ENCODE data around the gene MSTO1.
A peak's percentile ranks its signal among the peaks of the same experiment; 100 is the strongest.
"Not testable (repeated sequence)": the region's sequence is repeated elsewhere in the genome, so short reads cannot be mapped to it uniquely, and the experiment has no call there.

The MSTO1 gene

GRCh38 chr1:155609515-155610256 lies at the start of gene MSTO1:
TSS of gene MSTO1 (plus strand) at chr1:155610218. CDS start at chr1:155610249, 31 bp downstream.
- peak; percentile 17 for DNase-seq

GRCh38 chr1:155561779-155562580 lies 48.0 kb upstream of the MSTO1 start:
- DNase-seq = not testable (repeated sequence)

DNA sequence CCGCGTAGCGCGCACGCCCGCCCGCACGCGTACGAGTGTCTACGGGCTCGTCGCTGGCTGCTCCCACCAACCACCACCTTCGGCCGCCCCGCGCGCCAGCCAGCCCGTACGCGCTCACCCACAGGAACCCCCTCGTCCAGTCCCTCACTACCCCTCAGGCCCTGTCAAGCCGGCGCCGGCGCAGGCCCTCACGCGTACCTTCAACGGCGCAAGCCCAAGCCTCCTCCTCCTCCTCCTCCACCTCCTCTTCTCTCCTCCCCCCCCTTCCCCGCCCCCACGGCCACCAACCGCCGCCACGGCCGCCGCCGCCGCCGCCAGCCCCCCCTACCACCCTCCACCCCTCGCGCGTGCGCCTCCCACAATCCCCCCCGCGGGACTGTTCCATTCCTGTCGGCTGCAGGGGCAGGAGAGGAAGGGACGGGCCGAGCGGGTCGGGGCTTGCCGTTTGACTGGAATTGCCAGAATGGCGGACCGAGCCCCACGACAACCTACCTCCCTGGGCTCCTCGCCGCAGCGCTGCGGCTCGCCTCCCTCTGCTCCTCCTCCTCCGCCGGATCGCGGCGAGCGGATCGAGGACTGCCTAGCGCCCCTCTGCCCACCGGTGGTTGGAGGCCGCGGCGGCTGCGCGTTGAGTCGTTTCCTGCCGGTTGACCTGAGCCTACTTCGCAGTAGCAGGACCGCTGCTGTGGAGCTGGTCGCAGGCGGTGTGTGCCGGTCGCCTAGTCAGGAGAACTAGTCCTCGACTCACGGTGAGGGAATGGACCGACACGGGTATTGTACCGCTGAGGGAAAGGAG lies 47.2 kb upstream of the MSTO1 start, which contains the start of gene ASH1L:
ASH1L (minus strand) TSS at position 223 of the 796 bp plus-strand sequence. CDS start 41,284 bp downstream, outside the sequence.
- peak; percentile 77 for DNase-seq

- DNase-seq = not testable (repeated sequence)
These were observed 46.5 kb upstream of the MSTO1 start for GRCh38 chr1:155563377-155564022.

- DNase-seq = no peak
These were observed 39.9 kb upstream of the MSTO1 start for GRCh38 chr1:155569988-155570592.

DNA sequence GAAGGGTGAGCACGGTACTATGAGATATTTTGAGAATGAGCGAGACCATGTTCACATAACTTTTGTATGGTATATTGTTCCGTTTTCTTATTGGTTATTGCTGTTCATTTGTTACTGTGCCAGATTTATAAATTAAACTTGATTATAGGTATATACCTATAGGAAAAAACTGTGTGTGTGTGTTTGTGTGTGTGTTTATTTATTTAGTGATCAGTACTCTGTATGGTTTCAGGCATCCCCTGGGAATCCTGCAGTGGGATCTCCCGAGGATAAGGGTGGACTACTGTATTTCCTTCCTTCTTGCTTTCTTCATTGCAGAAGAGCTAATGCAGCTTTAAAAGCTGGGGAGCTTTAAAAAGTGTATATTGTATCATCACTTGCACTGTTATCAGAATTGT lies 39.4 kb upstream of the MSTO1 start:
- DNase-seq = no peak

DNA sequence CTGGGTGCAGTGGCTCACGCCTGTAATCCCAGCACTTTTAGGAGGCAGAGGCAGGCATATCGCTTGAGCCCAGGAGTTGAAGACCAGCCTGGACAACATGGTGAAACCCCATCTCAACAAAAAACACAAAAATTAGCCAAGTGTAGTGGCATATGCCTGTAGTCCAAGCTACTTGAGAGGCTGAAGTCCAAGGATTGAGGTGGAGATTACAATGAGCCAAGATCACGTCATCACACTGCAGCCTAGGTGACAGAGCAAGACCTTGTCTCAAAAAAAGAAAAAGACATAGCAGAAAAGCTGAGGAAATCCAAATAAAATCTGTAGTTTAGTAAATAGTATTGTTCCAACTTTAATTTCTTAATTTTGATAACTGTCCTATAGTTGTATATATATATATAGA lies 35.9 kb upstream of the MSTO1 start:
- no peak for DNase-seq

- DNase-seq = not testable (repeated sequence)
These were observed 34.4 kb upstream of the MSTO1 start for GRCh38 chr1:155575608-155576007.

DNA sequence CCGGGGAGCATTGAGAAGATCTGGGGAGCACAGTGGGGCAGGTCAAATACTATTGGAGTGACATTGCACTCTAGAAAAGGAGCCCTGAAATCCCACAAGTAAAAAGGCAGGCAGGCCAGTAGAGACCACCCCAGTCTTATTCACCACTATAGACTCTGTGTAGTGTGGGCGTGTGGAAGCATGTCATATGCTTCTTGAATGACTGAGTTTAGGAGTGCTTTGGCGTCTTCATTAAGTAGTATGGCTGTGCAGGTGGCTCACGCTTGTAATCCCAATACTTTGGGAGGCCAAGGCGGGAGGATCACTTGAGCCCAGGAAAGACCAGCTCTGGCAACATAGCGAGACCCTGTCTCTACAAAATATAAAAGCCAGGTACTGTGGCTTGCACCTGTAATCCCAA lies 26.2 kb upstream of the MSTO1 start:
- not testable (repeated sequence) for DNase-seq

GRCh38 chr1:155589282-155589681 lies 20.7 kb upstream of the MSTO1 start:
- DNase-seq = not testable (repeated sequence)

DNA sequence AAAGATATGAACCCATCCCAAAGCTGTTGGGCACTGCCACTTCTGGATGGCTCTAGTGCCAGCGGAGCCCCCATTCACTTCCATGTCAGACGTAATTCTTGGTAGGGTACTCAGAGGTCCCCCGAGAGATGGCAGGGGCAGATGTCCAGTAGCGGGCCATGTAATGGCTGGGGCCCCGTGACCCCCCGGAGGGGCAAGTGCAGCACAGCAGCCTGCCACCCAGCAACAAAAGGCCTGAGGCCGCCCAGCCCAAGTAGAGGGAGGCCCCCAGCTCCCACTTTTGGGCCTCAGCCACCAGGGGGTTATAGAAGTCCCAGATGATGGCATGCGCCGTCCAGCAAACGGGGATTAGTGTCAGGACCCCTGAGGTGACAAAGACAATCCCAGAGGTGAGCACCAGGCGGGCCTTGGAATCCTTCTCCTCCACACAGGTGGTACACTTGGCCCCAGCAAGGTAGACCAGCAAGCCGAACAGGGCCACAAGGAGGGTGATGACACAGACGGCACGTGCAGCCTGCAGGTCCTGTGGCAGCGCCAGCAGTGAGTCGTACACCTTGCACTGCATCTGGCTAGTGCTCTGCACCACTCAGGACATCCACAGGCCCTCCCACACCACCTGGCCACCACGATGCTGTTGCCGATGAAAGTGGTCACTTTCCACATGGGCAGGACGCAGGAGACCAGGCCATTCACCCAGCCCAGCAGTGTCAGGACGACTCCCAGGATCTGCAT lies 19.3 kb upstream of the MSTO1 start:
- not testable (repeated sequence) for DNase-seq

GRCh38 chr1:155591770-155592169 lies 18.2 kb upstream of the MSTO1 start:
- DNase-seq = no peak

DNA sequence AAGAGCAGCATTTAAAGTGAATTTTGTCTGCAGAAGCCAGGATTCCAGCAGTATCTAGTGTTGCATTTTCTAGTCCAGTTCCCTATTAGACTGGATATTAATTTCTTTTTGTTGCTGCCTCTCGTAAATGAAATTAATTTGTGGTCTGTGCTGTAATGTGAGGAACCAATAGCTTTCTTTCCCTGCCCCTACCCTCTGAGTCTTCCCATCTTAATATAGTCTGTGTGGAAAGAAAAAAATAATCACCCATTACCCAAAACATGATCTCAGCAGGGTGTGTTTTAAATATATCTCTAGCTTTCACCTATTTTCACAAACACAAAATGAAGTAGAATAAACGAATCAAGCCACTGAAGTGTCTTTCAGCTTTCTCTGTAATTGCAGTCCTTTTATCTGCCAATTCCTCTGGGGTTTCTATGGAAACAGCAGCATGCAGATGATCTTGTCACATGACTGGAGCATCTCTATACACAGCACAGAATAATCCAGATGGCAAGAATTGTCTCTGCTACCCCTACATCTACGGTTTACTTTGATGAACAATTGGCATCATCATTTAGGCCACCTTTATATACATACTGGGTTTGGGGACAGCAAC lies 14.0 kb upstream of the MSTO1 start:
- DNase-seq = not testable (repeated sequence)

- DNase-seq = no peak
These were observed 13.2 kb upstream of the MSTO1 start for GRCh38 chr1:155596864-155597263.

GRCh38 chr1:155598842-155599331 lies 11.1 kb upstream of the MSTO1 start:
- no peak for DNase-seq

- DNase-seq = not testable (repeated sequence)
These were observed 10.0 kb upstream of the MSTO1 start for GRCh38 chr1:155599828-155600572.

DNA sequence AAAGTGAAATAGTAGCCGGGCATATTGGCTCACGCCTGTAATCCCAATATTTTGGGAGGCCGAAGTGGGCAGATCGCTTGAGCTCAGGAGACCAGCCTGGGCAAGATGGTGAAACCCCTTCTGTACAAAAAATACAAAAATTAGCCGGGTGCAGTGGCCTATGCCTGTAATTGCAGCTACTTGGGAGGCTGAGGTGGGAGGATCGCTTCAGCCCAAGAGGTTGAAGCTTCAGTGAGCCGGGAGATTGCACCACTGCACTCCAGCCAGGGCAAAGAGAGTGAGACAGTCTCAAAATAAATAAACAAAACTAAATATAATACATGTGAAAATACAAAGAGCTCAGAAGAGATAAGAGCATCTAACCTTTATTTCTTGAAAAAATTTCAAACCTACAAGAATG lies 2.3 kb upstream of the MSTO1 start:
- DNase-seq = no peak

- no peak for DNase-seq
These were observed 1.2 kb upstream of the MSTO1 start for GRCh38 chr1:155608888-155609225.

DNA sequence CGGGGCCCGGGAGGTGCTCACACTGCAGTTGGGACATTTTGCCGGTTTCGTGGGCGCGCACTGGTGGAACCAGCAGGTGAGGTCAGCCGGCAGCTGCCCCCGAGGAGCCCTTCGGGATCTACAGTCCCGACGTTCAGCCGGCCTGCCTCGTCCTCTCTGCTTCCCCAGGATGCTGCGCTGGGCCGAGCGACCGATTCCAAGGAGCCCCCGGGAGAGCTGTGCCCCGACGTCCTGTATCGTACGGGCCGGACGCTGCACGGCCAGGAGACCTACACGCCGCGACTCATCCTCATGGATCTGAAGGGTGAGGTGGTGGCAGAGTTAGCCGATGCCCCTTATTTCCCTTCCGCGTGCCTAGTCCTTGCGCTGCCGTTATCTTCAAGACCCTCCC lies 234 bp downstream of the MSTO1 start:
- not testable (repeated sequence) for DNase-seq

DNA sequence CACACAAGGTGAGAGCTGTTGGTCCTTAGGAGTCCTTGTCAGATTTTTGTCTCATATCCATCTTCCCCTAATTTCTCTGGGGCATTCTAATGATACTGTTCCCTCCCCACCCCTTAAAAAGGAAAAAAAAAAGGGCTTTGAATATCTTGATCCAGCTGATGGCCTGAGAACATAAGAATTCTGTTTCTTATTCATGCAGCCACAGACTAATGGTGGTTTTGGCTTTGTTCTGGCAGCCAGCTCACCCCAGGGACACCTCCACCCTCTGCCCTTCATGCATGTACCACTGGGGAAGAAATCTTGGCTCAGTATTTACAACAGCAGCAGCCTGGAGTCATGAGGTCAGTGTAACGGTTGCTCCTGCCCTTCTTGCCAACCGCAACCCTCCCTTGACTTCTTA lies 3.2 kb downstream of the MSTO1 start:
- not testable (repeated sequence) for DNase-seq
